Prostate gland (tissue), 2 donors: ENCODE measurements around the gene DHRS2.

Source experiments
- CTCF ChIP-seq, 4 experiments: fragments of 200-600 bp in 2 of 4; fragments of 450-650 bp in 2 of 4; sonication (generic) in 2 of 4; IDR thresholded peaks; 1 replicate in 3 of 4; 2 replicates in 1 of 4; pipeline ENCODE4 v1.5.1; 2016 to 2019; ENCODE audit warnings: antibody characterized with exemption in 4 of 4, mild to moderate bottlenecking in 2 of 4, moderate library complexity in 2 of 4
- POLR2A ChIP-seq: fragments of 450-650 bp; IDR thresholded peaks from one replicate; pipeline ENCODE4 v1.6.1; 2016; ENCODE audit warnings: antibody characterized with exemption, mild to moderate bottlenecking

- TF ChIP-seq CTCF (IDR thresholded peaks at IDR 0.05) (no peak), POLR2A (no peak)
Measured at GRCh38 chr14:23610090-23610814, 25.9 kb upstream of the DHRS2 start.
